DMS 273 treated with DMSO at 0.1 percent for 48 hours (cell line): Measurements from ENCODE around the gene RALGPS1.
A peak's percentile ranks its signal among the peaks of the same experiment; 100 is the strongest.

ENCODE experiments used
- DNase-seq: peaks from one replicate; lab custom pipeline; 2025; lab: John Stamatoyannopoulos, UW

The RALGPS1 gene

DNA sequence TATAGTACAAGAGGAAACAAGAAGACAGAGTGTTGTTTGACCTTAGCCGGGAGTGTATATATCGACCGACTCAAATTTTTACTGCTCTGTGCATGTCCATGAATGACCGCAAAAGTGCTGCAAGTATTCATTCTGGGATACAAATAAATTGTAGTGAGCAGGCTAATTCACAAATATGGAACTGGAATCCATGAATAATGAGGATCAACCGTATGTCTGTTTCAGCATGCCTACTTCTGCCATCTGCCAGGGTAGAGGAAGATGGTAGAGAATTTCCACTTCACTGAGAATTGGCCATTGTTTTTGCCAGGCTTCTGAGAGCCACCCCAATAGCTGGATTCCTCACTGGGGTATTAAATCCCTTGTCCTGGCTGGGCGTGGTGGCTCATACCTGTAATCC, 8.5 kb upstream of the RALGPS1 start:
- DNase-seq: peak; percentile 64

DNA sequence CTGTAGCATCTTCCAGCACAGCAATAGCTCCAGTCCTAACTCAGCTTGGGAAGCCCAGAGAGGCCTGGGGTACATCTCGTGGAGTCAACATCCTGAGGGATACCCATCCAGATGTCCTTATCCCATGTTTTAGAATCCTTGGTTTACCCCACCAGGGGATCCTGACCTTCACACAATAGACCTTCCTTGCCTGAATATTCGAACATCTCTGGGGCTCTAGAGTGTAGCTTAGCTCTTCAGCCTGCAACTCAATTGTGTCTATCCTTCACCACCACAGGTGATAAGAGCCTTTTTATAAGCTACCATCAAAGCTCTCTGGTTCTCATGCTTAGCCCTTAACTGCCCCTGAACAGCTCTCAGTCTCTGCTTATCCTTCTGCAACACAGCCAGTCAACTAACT, 7.5 kb upstream of the RALGPS1 start:
- DNase-seq: no peak

DNA sequence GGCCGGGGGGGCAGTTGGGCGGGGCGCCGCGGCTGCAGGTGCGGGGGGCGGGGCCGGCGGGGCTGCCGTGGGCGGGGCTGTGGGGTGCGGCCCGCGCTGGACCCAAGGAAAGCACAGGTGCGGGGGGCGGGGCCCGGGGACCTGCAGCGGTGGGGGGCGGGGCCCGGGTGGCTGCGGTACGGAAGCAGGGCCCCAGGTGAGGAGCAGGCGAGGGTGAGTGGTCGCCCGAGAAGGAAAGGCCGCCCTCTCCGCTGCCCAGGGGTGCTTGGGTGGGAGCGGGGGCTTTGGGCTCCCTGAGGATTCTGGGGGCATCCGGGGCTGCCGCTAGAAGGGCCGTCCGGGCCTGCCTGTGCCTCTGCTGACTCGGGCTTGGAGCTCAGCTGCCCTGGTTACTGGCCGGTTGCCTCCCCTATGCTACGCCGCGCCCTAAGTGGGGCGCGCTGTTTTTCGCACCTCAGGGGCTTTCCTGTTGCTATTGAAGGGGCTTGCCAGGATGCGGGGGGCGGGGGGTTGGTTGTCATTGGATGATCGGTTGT, 767 bp downstream of the RALGPS1 start:
- no peak for DNase-seq

DNA sequence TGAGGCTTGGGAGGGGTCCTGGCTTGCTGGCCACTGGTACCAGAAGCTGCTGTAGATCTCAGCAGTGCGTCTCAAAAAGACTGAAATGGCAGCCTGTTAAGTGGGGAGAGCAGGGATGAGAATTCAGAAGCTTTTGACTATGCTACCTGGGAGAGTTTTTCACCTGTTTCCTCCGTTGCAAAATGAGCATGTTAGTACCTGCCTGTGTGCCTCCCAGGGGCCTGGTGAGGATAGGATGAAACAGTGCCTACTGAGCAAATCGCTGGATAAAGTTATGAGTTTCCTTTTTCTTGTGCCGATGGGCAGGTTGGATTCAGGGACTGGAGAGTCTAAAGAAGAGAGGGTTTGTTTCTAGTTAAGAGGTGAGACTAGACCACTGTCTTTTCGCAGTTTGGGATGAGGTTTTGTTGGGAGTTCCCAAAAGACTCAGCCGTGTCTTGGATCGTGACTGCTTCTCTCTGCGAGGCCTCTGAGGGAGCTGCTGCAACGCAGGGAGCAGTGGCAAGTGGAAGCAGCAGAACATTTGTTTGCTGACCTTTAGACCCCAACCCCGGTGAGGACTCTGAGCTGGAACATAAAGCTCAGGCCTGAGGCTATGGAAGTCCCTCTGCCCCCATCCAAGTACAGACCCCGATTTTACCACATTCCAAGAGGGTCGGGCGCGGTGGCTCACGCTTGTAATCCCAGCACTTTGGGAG, 1.4 kb downstream of the RALGPS1 start:
- DNase-seq: no peak

DNA sequence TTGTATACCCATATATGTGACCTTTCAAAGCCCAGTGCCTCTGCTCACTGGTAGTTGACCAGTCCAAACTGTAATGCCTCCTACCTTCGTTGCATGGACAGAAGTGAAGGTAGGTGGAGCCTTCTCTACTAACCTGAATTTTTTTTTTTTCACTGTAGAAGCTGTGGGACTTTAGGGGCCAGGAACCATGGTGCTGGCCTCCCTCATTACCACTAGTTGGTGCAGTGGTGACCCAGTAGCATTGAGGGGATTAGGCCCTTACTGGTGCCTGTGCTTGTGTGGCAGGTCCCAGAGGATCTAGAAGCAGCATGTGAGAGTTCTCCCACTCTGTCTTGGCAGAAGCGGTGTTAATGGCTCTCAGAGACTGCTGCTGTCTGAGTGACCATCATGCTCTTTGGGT, 2.3 kb downstream of the RALGPS1 start:
- DNase-seq: no peak

DNA sequence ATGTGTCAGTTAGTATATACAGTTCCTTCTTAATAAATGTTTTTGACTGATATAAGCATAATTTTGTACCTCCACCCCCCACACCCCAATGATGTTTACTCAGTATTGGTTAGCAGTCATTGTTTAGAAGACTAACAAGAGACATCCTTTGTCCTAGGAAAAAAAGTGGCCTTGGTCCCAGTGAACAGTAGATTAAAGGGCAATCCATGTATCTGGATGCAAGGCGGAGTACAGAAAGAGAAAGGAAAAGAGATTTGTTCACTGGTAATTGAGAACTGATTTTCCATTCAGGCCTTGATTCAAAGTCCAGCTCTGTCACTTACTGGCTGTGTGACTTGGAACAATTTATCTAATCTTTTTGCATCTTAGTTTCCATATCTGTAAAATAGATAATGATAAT, 4.6 kb downstream of the RALGPS1 start:
- no peak for DNase-seq

DNA sequence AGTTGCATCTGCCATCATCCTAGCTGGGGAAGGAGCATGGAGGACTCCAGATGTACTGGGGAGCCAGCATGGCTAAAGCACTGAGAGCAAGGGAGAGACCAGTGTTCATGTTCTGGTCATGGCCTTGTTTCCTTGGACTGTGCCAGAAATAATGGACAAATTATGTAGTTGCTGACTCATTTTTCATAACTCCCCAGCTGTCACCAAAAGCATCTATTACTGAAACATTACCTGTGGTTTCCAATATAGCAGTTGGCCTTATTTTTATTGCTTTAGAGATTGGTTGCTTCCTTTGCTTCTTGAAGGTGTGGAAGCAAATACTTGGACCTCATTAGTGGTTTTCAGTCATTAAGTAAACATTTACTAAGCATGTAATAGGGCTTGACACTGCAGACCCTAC, 11.3 kb downstream of the RALGPS1 start:
- no peak for DNase-seq

DNA sequence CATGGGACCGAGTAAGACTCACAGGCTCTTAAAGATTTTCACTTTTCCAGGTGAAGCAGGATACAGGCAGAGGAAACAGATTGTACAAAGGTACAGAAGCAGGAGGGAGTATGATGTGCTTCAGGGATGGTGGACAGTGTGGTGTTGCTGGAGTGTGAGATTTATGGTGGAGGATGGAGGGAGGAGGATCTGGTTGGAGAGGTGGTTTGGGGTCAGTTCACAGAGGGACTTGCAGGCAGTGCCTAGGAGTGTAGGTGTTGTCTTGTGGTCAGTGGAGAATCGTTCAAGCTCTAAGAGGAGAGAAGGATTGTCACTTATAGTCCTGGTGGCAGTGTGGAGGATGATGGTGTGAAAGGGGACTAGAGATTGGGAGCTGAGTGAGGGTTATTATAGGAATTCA, 11.8 kb downstream of the RALGPS1 start:
- DNase-seq: no peak

DNA sequence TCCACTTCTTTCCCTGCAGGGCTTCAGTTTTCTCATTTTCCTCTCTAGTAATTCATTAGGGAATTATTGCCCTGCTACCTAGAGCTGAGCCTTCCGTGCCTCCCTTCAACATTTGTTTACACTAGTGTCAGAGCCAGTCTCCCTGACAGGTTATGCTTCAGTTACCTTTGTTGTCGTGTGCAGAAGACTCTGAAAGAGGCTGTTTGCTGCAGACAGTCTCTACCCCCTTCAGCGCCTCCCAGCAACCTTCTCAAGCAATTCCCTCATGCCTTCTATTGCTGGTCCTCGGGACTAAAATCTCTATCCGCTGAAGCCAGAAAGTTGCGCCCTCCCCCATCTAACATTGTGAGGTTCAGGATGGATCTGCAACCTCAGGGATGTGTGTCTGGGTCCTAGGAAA, 12.8 kb downstream of the RALGPS1 start:
- DNase-seq: no peak

DNA sequence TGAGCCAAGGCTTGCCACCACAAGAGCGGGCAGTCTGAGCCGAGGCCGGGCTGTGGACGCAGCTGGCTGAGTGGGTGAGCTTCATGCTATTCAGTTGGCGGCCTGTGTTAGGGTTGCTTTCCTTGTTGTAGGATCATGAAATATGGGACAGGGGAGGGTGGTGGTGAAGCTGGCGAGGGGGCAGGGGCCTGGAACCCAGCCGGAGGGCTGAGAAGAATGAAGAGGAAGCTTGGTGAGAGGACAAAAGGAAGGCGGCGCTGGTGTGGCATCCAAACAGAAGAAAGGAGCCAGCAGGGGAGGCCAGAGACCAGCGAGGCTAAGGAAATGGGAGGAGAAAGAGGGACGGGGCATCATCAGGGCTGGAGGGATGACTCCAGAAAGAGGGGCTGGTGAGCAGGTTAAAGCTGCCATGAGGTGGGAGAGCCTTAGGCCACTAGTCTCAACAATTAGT, 18.3 kb downstream of the RALGPS1 start:
- DNase-seq: no peak

DNA sequence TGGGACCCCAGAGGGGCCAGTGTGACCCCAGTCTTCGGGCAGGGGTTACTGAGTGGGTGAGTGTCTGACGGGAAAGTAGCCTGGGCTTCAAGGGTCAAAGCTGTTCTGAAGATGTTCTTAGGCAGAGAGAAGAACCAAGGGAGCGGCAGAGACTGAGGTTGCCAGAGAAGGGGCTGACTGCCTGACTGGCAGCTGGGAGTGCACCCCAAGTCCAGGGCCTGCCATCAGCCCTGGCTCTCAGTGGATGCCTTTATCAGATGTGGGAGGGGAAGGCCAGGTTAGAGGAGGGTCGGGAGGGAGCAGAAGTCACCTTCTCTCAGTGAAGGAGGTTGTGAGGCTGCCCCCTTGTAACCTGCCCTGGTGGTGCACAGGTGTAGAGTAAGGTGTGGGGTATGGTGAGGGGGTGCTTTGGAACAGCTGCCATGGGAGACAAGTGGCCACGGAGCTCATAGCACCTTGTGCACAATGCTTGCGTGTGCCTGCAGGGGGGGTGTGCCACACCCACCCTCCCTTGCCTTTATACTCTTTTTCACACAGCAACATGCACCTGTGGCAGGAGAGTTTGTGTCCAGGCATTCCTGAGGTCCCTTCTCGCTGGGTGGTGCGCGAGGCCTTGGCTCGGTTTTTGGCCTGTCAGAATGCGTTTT, 18.9 kb downstream of the RALGPS1 start:
- DNase-seq: no peak

DNA sequence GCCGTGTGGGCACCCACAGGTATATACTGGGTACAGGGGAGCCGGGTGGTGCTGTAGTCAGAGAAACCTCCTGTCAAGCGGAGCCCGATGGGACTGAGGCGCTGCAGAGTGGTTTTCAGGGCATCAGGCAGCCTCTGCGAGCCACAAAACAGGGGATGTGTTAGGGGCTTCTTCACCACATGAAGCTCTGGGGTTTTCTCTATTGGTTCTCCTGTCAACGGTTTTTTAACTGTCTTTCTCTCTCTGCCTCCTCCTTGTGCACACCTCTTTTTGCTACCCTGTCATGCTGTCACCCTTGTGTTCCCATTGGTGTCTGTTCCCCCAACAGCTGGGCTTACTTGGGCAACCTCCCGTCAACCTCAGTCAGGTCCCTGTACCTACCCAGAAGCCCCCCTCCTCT, 19.9 kb downstream of the RALGPS1 start:
- DNase-seq: no peak

DNA sequence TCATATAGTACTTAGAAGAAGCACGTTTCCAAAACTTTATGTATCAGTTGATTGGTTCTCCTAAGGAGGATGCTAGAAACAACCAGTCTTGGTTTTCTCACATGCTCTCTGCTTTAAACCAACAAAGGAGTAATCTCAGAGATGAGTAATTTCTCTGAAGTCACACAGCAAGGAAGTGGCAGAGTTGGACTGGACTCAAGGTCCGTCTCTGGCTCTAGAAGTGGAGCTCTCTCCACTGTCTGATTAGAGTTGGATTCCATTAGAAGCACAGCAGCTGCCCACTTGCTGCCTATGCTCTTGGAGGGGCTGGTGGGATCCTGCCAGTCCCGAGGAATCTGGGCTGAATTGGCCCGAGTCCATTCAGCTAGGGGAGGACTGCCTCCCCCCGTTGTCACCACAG, 21.0 kb downstream of the RALGPS1 start:
- DNase-seq: no peak

DNA sequence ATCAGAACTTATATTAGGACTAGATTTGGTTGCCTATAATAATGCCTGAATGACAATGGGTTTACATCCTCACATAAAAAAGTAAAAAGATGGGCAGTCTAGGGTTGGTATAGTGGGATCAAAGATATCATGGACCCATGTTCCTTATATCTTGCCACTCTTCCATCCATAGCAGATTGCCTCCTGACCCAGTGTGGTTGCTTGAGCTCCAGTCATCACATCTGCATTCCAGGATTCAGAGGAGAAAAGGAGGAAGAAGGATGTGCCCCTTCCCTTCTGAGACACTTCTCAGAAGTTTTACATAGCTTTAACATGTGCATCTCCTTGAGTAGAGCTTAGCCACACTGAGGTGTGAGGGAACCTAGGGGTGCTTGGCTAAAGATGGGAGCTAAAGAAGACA, 22.9 kb downstream of the RALGPS1 start:
- no peak for DNase-seq

DNA sequence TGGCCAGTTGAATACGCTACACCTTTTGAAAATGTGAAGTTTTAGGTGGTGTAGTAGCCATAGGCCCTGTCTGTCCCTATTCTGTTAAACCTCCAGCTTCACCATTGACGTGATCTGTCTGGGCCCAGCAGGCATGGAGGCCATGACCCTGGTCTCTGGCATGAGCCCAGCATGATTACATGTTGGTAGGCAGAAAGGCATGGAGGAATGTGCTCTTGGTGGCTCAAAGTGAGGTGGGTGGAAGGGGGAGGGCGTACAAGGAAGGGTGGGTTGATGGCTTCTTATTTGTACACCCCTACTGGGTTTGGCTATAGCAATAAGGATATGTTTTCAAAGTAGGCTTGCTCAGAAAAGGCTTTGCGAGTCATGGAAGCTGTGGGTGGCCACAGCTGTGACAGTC, 23.7 kb downstream of the RALGPS1 start:
- DNase-seq: no peak

DNA sequence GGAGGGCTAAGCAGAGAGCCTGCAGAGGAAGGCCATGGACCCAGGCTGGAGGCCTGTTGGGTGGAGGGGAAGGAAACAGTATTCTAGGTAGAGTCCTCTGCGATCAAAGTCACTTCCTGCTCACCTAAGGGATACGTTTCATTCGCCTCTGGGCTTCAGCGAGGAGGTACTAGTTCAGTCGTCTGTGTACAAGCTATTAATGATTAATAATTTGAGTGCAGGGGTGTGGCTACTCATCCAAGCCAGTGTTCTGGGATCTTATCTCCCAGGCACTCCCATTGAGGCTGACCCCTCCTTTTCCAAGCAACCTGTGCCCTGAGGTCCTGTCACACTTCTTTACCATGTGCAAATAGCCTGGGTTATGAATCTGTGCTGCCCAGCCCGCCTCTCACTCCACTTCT, 25.2 kb downstream of the RALGPS1 start:
- DNase-seq: no peak

DNA sequence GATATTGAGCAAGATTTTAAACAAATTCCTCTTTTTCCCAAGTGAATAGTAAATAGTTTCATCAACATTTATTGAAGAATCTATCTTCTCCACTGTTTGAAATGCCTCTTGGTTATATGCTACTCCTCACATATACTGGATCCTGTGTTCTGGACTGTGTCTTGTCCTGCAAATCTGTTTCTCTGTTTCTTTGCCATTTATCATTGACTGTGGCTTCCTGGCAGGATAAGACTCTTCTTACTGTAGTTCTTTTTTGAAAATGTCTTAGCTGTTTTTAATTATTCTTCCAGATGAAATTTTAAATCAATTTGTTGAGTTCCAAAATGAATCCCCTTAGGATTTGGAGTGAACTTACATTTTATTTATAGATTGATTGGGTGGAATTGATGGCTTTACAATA, 27.8 kb downstream of the RALGPS1 start:
- DNase-seq: no peak

DNA sequence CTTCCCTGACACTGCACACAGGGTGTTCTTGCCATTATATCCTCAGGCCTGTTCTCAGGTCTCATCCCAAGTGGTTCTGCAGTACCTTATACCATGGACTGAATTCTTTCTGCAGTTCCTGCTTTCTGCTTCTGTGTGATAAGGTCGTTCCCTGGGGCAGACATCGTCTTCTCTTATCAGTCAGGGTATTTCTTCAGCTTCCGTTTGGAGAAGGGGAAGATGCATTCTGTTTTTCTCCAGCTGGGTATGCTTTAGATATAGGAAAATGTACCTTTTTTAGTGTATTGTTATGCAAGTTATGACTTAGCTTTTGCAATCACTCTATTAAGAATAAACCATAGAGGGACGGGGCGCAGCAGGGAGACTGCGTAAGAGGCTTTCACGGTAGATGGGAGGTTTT, 31.1 kb downstream of the RALGPS1 start:
- DNase-seq: no peak

DNA sequence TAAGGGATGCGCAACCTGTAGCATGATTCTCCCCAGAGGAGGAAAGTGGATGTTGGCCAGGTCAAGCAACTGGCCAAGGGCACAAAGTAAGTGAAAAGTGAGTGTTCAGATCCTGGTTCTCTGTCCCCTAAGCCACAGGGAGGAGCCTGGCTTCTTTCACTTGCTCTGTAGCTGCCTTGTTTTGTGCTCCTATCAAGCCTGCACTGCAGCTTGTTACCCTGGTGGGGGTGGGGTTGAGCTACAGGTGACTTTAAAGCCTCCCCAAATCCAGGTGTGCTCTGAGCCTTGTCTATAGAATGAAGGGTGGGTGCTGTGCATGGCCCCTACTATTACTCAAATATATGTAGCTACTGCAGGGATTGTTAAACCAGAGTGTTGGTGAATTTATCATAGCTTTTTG, 32.9 kb downstream of the RALGPS1 start:
- DNase-seq: no peak

DNA sequence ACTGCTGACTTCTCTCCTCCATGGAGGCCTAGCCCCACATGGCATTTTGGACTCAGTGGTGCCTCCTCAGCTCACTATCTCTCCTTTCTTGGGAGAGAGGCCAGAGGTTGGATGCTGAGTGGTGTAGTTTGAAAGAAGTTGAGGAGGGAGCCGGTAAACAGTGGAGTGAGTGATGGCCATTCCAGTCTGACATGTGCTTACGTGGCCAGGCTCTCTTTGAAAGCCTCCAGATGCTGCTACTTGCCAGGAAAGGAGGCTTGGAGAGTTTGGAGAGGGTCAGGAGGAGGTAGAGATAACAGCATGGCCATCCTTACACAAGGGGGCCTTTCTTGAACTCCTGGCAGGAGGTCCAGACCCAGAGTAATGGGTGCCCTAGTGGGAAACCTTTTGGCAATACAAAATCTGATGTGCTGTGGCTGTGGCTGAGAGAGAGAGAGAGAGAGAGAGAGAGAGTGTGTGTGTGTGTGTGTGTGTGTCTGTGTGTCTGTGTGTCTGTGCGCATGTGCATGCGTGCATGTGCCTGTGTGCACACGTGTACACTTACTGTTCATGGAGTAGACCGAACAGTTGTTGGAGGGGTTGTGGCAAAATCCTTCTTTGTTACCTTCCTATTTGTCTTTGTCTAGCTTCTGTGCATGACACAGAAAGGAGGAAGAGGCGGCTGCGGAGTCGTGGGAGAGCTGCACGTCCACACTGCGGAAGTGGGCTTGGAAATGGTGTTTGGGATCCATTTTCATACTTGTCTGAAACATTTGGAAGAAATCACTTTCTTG, 37.8 kb downstream of the RALGPS1 start:
- DNase-seq: no peak

DNA sequence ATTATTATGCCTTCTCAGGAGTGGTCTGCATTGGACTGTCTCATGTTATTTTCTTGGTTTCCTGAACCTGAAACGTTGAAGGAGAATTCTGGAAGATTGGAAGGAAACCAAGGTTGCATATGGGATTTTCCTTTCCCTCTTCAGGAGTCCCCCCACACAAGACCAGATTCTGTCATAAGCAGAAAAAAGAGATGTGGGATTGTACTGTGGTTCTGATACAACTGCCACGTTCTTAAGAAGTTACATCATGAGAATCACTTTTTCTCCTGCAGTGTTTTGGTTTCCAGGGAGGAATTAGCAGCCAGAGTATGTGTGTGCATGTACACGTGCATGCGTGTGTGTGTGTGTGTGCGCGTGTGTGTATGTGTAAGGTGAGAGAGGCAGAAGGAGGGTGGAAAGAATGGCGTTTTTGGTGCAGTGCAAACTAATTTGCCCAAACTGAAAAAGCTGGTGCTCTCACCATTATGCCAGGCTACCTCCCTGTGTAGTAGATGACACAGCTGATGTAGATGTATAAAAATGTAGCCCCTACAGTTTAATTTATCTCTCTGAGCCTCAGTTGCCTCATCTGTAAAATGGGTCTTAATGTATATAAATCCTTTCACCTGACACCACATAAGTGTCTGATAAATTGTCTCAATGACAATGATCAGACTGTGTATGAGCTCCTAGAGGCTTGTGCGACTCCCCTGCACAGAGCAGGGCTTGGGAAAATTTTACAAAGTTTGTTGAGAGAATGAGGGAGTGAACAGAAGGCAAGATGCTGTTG, 38.6 kb downstream of the RALGPS1 start:
- DNase-seq: no peak

DNA sequence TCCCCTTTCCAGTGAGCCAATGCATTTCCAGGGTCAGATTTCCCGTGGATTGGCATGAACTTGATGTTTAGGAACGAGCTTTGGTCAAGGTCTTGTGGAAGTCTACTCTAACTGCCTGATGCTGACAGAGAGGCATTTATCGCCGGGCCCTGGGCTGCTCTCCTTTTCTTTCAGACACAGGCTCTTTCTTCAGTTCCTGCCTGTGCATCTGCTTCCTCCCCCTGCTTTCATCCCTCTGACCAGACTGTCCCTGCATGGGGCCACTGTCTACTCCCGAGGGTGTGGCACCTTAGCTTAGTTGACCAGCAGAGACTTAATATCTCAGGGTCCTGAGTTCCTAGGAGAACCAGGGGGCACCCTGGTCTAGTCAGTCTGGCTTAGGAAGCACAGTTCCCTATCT, 41.2 kb downstream of the RALGPS1 start:
- no peak for DNase-seq
